ENCODE measurements around the gene ARL11. TPM values are rescaled to one million over a fixed set of nuclear protein-coding genes. Genes with fewer than 3 reads are reported as not detected.
"Not testable (repeated sequence)": the region's sequence is repeated elsewhere in the genome, so short reads cannot be mapped to it uniquely, and the experiment has no call there.

ARL11 gene
- total RNA-seq, 2 donors from 2014 or later: 0.24 to 0.49 TPM

GRCh38 chr13:49587311-49587847 is 40.9 kb upstream of the ARL11 start:
- DNase-seq: no peak
- Histone ChIP-seq H3K9me3 (ENCODE audit: control insufficient read depth, low read length) (no peaks in the 10 kb centered on the region), H3K4me1 (ENCODE audit: control insufficient read depth, insufficient read depth, low read length) (no peaks in the 10 kb centered on the region), H3K4me3 (ENCODE audit: low read length) (no peak overlapping the region), H3K27ac (ENCODE audit: low read depth, low read length) (no peak overlapping the region), H3K9ac (ENCODE audit: extremely low read depth, low read length, poor library complexity, severe bottlenecking) (no peak overlapping the region), H3K27me3 (ENCODE audit: control insufficient read depth, insufficient read depth, low read length, poor library complexity, severe bottlenecking) (no peaks in the 10 kb centered on the region), H3K36me3 (ENCODE audit: control insufficient read depth, insufficient read depth, low read length) (peaks cover 8% of the 10 kb centered on the region)
- TF ChIP-seq CTCF (conservative IDR thresholded peaks at IDR 0.05): no peak
- peaks cover 8% of the 10 kb centered on the region for H3K27me3 Mint-ChIP-seq (ENCODE audit: insufficient read depth)
- H3K4me3 Mint-ChIP-seq: no peak overlapping the region
- H3K4me1 Mint-ChIP-seq: peaks cover 20% of the 10 kb centered on the region
- no peak overlapping the region for H3K27ac Mint-ChIP-seq
- H3K36me3 Mint-ChIP-seq (ENCODE audit: low read depth): peaks cover 8% of the 10 kb centered on the region
- WGBS, 2 experiments (ENCODE audit: insufficient coverage in 1 of 2, insufficient read length in 1 of 2): 73 to 89% methylated on average over 2 of the region's 2 CpGs
- H3K9me3 Mint-ChIP-seq: peaks cover 14% of the 10 kb centered on the region

- H3K9me3 Mint-ChIP-seq: peaks cover 23% of the 10 kb centered on the region
- not testable (repeated sequence) for H3K9me3 ChIP-seq (ENCODE audit: control insufficient read depth, low read length); H3K27me3 ChIP-seq (ENCODE audit: control insufficient read depth, insufficient read depth, low read length, poor library complexity, severe bottlenecking); H3K27ac Mint-ChIP-seq; DNase-seq; H3K4me3 ChIP-seq (ENCODE audit: low read length); H3K27me3 Mint-ChIP-seq (ENCODE audit: insufficient read depth); H3K27ac ChIP-seq (ENCODE audit: low read depth, low read length); H3K36me3 ChIP-seq (ENCODE audit: control insufficient read depth, insufficient read depth, low read length); H3K36me3 Mint-ChIP-seq (ENCODE audit: low read depth); H3K4me1 ChIP-seq (ENCODE audit: control insufficient read depth, insufficient read depth, low read length); H3K9ac ChIP-seq (ENCODE audit: extremely low read depth, low read length, poor library complexity, severe bottlenecking); H3K4me3 Mint-ChIP-seq
- WGBS, 2 experiments (ENCODE audit: insufficient coverage in 1 of 2, insufficient read length in 1 of 2): 90% methylated on average over 3 of the region's 3 CpGs; no CpG with 5 or more reads in 1 of the 2 experiments
- peaks cover 11% of the 10 kb centered on the region for H3K4me1 Mint-ChIP-seq
Observed at GRCh38 chr13:49590714-49591113, 37.6 kb upstream of the ARL11 start.

- not testable (repeated sequence) for H3K4me3 ChIP-seq (ENCODE audit: low read length); H3K4me1 ChIP-seq (ENCODE audit: control insufficient read depth, insufficient read depth, low read length); H3K9ac ChIP-seq (ENCODE audit: extremely low read depth, low read length, poor library complexity, severe bottlenecking); H3K27ac ChIP-seq (ENCODE audit: low read depth, low read length); H3K27ac Mint-ChIP-seq; H3K36me3 ChIP-seq (ENCODE audit: control insufficient read depth, insufficient read depth, low read length); H3K27me3 ChIP-seq (ENCODE audit: control insufficient read depth, insufficient read depth, low read length, poor library complexity, severe bottlenecking); H3K36me3 Mint-ChIP-seq (ENCODE audit: low read depth); DNase-seq; H3K9me3 ChIP-seq (ENCODE audit: control insufficient read depth, low read length); H3K4me1 Mint-ChIP-seq; H3K4me3 Mint-ChIP-seq
- Mint-ChIP-seq H3K27me3 (ENCODE audit: insufficient read depth) (peaks cover 10% of the 10 kb centered on the region), H3K9me3 (peaks cover 25% of the 10 kb centered on the region)
- 73% methylated on average over 3 of the region's 4 CpGs; no CpG with 5 or more reads in 1 of the 2 experiments for WGBS, 2 experiments (ENCODE audit: insufficient coverage in 1 of 2, insufficient read length in 1 of 2)
Observed at GRCh38 chr13:49593876-49594275, 34.4 kb upstream of the ARL11 start.

GRCh38 chr13:49594576-49594975 is 33.7 kb upstream of the ARL11 start:
- H3K4me1 ChIP-seq (ENCODE audit: control insufficient read depth, insufficient read depth, low read length): peaks cover 3% of the 10 kb centered on the region
- no peaks in the 10 kb centered on the region for H3K9me3 ChIP-seq (ENCODE audit: control insufficient read depth, low read length)
- Mint-ChIP-seq H3K36me3 (ENCODE audit: low read depth) (no peaks in the 10 kb centered on the region), H3K9me3 (peaks cover 25% of the 10 kb centered on the region), H3K27me3 (ENCODE audit: insufficient read depth) (peaks cover 8% of the 10 kb centered on the region), H3K4me3 (no peak overlapping the region), H3K27ac (no peak overlapping the region), H3K4me1 (no peaks in the 10 kb centered on the region)
- no peak overlapping the region for H3K27ac ChIP-seq (ENCODE audit: low read depth, low read length)
- no peak for DNase-seq
- TF ChIP-seq CTCF (conservative IDR thresholded peaks at IDR 0.05): no peak
- H3K27me3 ChIP-seq (ENCODE audit: control insufficient read depth, insufficient read depth, low read length, poor library complexity, severe bottlenecking): no peaks in the 10 kb centered on the region
- no peak overlapping the region for H3K9ac ChIP-seq (ENCODE audit: extremely low read depth, low read length, poor library complexity, severe bottlenecking)
- no peak overlapping the region for H3K4me3 ChIP-seq (ENCODE audit: low read length)
- H3K36me3 ChIP-seq (ENCODE audit: control insufficient read depth, insufficient read depth, low read length): no peaks in the 10 kb centered on the region
